Upper lobe of left lung (tissue), 4 donors: Measurements from ENCODE around the gene OAT.

Source experiments
- CTCF ChIP-seq, 6 experiments: fragments of 450-650 bp in 4 of 6; fragments of 200-600 bp in 2 of 6; sonication (generic) in 2 of 6; IDR thresholded peaks; one replicate each; pipeline ENCODE4 v1.5.1; 2016 to 2019; ENCODE audit warnings: antibody characterized with exemption in 6 of 6
- POLR2AphosphoS5 ChIP-seq, 2 donors: sonication (generic); formaldehyde crosslinking; IDR thresholded peaks; one replicate each; pipeline ENCODE4 v1.5.1; 2017; ENCODE audit warnings: antibody characterized with exemption in 2 of 2

DNA sequence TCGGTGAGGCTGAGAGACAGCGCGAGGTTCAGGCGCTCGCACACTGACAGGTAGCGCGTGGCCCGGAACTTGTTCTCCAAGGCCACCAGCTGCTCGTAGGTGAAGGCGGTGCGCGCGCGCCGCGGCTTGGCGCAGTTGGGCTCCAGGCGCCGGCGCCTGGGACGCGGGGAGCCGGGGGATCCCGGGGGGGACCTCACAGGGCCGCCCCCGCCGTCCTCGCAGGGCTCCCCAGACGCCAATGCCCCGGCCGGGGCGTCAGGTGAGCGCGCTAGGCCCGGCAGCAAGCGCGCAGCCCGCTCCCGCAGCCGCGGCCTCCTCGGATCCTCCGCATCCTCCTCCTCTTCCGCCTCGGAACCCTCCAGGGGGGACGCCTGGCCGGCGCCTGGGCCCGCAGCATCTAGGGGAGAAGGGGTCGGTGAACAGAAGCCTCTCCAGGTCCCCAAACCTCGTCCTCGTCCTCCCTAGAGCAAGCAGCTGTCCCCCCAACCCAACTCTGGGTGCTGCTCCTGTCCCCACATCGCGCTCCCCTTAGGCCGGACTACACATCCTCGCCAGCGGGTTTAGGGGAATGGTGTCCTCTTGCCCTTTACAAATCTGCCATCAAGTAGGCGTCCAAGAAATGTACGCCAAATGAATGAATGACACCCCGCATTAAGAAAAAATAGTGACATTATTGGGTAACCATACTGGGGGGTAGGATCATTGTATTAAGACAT lies 29.2 kb upstream of the OAT start:
- TF ChIP-seq POLR2AphosphoS5 (IDR thresholded peaks at IDR 0.05) (no peak), CTCF (IDR thresholded peaks at IDR 0.05) (no peak)
